ENCODE measurements around the gene PRKN.

DNA sequence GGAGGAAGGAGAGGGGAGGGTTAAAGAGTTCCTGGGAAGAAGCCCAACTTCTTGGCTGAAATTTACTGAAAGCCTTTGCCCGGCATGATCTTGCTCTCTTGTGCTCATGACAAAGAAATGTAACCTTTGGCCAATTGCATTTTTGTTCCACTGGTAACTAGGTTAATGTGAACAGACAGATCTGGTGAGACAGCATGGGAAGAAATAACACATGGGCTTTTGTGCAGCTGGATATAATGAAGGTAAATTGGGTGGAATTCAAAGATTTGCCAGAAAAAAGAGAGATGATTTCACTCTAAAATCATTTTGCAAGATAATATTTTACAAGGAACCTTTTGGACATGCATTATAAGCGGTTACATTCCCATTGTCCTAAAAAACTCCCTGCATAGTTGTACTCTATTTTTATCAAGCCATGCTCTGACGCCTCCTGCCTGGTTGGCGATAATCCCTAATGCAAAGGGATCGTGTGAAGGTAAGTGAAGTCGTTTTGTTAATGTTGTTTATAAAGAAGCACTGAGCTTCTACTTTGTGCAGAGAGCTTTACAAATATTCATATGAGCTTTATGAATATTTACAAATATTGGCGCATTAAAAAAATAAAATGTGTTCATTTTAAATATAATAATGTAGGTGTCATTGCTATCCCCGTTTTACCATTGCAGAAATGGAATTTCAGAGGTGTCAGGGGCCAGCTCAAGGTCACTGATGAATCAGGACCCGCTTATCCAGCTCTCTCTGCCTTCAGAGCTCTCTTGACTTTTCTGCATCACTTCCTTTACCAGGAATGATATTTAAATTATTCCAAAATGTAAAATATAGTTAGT is 1292.4 kb downstream of the PRKN start:
- TF ChIP-seq EP300 (conservative IDR thresholded peaks at IDR 0.05; ENCODE audit: poor library complexity, severe bottlenecking) (no peak), CTCF (IDR thresholded peaks at IDR 0.05; ENCODE audit: poor library complexity, severe bottlenecking) (no peak), EZH2 (IDR thresholded peaks at IDR 0.05; ENCODE audit: borderline replicate concordance, insufficient read depth, low read length, poor library complexity, severe bottlenecking) (no peak), RAD21 (conservative IDR thresholded peaks at IDR 0.05) (no peak), POLR2AphosphoS5 (IDR thresholded peaks at IDR 0.05) (no peak)

Measured in neural cell (in vitro differentiated cells).